ENCODE results near the gene NKRF. TPM values are rescaled to one million over a fixed set of nuclear protein-coding genes. Genes with fewer than 3 reads are reported as not detected.

NKRF gene
- total RNA-seq, 4 donors from 2014 or later: 3.3 to 6.7 (median 5.3) TPM

GRCh38 chrX:119647552-119648420 lies 41.6 kb upstream of the NKRF start:
- H3K27ac ChIP-seq (replicated peaks in 1 of 4): no peak overlapping the region
- H3K4me3 ChIP-seq: no peak overlapping the region
- no peaks in the 10 kb centered on the region for H3K27me3 ChIP-seq
- DNase-seq (ENCODE audit: extremely low spot score): no peak
- intact Hi-C loops (cut with DNase I): no loop called here
- peaks cover 0 to 27% (median 10%) of the 10 kb centered on the region in 4 donors for H3K36me3 ChIP-seq
- WGBS: 84% methylated on average over 17 of the region's 17 CpGs
- TF ChIP-seq EP300 (IDR thresholded peaks at IDR 0.05) (no peak), CTCF (IDR thresholded peaks at IDR 0.05) (no peak), POLR2AphosphoS5 (IDR thresholded peaks at IDR 0.05) (no peak), POLR2A (IDR thresholded peaks at IDR 0.05; ENCODE audit: low read depth) (no peak)
- H3K4me1 ChIP-seq: no peaks in the 10 kb centered on the region
- no peaks in the 10 kb centered on the region for H3K9me3 ChIP-seq

- intact Hi-C loops (cut with DNase I): no loop called here
- 61% methylated on average over 2 of the region's 2 CpGs for WGBS
- H3K4me1 ChIP-seq: no peaks in the 10 kb centered on the region
- peaks cover 0 to 27% (median 8%) of the 10 kb centered on the region in 4 donors for H3K36me3 ChIP-seq
- no peak overlapping the region for H3K27ac ChIP-seq (replicated peaks in 1 of 4)
- no peak overlapping the region for H3K4me3 ChIP-seq
- no peaks in the 10 kb centered on the region for H3K27me3 ChIP-seq
- H3K9me3 ChIP-seq: no peaks in the 10 kb centered on the region
- no peak for DNase-seq (ENCODE audit: extremely low spot score)
- TF ChIP-seq POLR2AphosphoS5 (IDR thresholded peaks at IDR 0.05) (no peak), CTCF (IDR thresholded peaks at IDR 0.05) (no peak), POLR2A (IDR thresholded peaks at IDR 0.05; ENCODE audit: low read depth) (no peak), EP300 (IDR thresholded peaks at IDR 0.05) (no peak)
Measured at GRCh38 chrX:119647089-119647488, 40.9 kb upstream of the NKRF start.

- intact Hi-C loops (cut with DNase I): no loop called here
- Histone ChIP-seq H3K27me3 (no peaks in the 10 kb centered on the region), H3K4me1 (no peaks in the 10 kb centered on the region), H3K4me3 (no peak overlapping the region), H3K27ac (replicated peaks in 1 of 4) (no peak overlapping the region), H3K9me3 (no peaks in the 10 kb centered on the region), H3K36me3 (peaks cover 0 to 25% (median 6%) of the 10 kb centered on the region in 4 donors)
- WGBS: 84% methylated on average over 4 of the region's 4 CpGs
- no peak for DNase-seq (ENCODE audit: extremely low spot score)
- TF ChIP-seq CTCF (IDR thresholded peaks at IDR 0.05): no peak
- no peak for TF ChIP-seq POLR2AphosphoS5 (IDR thresholded peaks at IDR 0.05)
- no peak for TF ChIP-seq POLR2A (IDR thresholded peaks at IDR 0.05; ENCODE audit: low read depth)
- no peak for TF ChIP-seq EP300 (IDR thresholded peaks at IDR 0.05)
Measured at GRCh38 chrX:119646515-119646914, 40.3 kb upstream of the NKRF start.

- no peak overlapping the region for H3K4me3 ChIP-seq
- H3K36me3 ChIP-seq: peaks cover 0 to 18% (median 7%) of the 10 kb centered on the region in 4 donors
- 68% methylated on average over 4 of the region's 8 CpGs for WGBS
- H3K27ac ChIP-seq (replicated peaks in 1 of 4): no peak overlapping the region
- H3K4me1 ChIP-seq: no peaks in the 10 kb centered on the region
- no peak for DNase-seq (ENCODE audit: extremely low spot score)
- no peaks in the 10 kb centered on the region for H3K9me3 ChIP-seq
- H3K27me3 ChIP-seq: no peaks in the 10 kb centered on the region
- intact Hi-C loops (cut with DNase I): no loop called here
- TF ChIP-seq POLR2AphosphoS5 (IDR thresholded peaks at IDR 0.05): no peak
- no peak for TF ChIP-seq CTCF (IDR thresholded peaks at IDR 0.05)
- no peak for TF ChIP-seq EP300 (IDR thresholded peaks at IDR 0.05)
- no peak for TF ChIP-seq POLR2A (IDR thresholded peaks at IDR 0.05; ENCODE audit: low read depth)
Measured at GRCh38 chrX:119643696-119644095, 37.5 kb upstream of the NKRF start.
